Breast epithelium (tissue), 3 donors: Measurements from ENCODE around the gene GRK5.

ENCODE experiments used
- CTCF ChIP-seq, 3 donors: fragments of 450-650 bp; IDR thresholded peaks; one replicate each; pipeline ENCODE4 v1.5.1; 2016 to 2017; ENCODE audit warnings: antibody characterized with exemption in 3 of 3, mild to moderate bottlenecking in 3 of 3, moderate library complexity in 3 of 3
- POLR2A ChIP-seq: fragments of 450-650 bp; IDR thresholded peaks from one replicate; pipeline ENCODE4 v1.6.1; 2016; ENCODE audit warnings: antibody characterized with exemption, mild to moderate bottlenecking, moderate library complexity
- POLR2AphosphoS5 ChIP-seq, 3 donors: sonication (generic); formaldehyde crosslinking; IDR thresholded peaks; one replicate each; pipeline ENCODE4 v1.6.1; 2017; ENCODE audit warnings: antibody characterized with exemption in 3 of 3

GRCh38 chr10:119358567-119358966, 151.2 kb downstream of the GRK5 start:
- TF ChIP-seq CTCF (IDR thresholded peaks at IDR 0.05) (no peak), POLR2A (no peak), POLR2AphosphoS5 (IDR thresholded peaks at IDR 0.05) (no peak)
